ENCODE results near the gene RIT1.
"Not testable (repeated sequence)": the region's sequence is repeated elsewhere in the genome, so short reads cannot be mapped to it uniquely, and the experiment has no call there.

RIT1 gene

DNA sequence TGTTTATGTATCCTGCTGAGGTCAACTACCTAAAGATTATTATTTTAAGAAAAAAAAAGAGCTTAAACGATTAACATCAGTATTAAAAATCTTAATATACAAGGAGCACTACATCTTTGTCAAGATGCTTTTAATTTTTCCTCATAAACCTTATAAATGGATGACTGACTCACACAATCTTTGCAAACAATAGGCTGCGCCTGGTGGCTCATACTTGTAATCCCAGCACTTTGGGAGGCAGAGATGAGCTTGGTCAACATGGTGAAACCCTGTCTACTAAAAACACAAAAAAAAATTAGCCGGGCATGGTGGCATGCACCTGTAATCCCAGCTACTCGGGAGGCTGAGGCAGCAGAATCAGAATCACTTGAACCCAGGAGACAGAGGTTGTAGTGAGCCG is 21.3 kb upstream of the RIT1 start:
- DNase-seq, result no peak

GRCh38 chr1:155932081-155932480 is 20.9 kb upstream of the RIT1 start:
- DNase-seq, result no peak

DNA sequence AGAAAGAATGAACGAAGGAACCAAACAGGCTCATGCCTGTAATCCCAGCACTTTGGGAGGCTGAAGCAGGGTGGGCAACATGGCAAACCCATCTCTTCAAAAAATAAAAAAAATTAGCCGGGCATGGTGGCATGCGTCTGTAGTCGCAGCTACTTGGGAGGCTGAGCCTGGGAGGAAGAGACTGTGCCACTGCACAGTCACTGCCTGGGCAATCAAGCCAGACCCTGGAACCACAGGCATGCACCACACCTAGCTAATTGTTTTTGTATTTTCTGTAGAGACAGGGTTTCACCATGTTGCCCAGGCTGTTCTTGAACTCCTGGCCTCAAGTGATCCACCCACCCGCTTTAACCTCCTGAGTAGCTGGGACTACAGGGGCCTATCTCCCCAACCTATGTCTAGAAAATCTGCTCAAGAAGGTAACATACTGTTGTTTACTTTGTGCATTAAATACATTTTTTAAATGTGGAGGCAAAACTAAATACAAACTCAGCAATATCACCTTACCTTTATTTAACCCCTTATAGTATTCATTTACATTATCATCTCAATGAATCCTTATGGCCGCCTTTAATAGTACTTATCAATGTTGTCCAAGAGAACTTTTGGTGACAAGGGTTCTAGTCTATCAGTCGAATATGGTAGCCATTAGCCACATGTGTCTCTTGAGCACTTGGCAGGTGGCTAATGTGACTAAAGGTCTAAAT is 20.3 kb upstream of the RIT1 start:
- DNase-seq, result no peak

GRCh38 chr1:155930725-155931124 is 19.6 kb upstream of the RIT1 start:
- not testable (repeated sequence) for DNase-seq

GRCh38 chr1:155929057-155929456 is 17.9 kb upstream of the RIT1 start:
- DNase-seq, result no peak

DNA sequence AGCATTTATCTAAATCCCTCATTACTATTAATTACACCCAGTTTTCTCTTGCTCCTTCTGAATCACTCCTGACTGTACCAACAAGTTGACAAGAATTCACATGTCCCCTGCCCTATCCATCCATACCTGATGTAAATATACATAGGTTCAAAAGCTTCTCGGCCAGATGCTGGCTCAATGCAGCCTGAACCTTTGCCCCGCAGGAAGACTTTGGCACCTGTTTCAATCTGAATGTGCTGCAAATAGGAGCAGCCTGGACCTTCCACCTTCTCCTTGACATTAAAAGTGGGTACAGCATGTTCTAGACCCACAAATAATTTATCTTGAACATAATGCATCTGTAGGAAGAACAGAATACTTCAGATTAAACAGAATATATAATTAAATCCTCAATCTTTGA is 14.4 kb upstream of the RIT1 start:
- DNase-seq, result no peak

DNA sequence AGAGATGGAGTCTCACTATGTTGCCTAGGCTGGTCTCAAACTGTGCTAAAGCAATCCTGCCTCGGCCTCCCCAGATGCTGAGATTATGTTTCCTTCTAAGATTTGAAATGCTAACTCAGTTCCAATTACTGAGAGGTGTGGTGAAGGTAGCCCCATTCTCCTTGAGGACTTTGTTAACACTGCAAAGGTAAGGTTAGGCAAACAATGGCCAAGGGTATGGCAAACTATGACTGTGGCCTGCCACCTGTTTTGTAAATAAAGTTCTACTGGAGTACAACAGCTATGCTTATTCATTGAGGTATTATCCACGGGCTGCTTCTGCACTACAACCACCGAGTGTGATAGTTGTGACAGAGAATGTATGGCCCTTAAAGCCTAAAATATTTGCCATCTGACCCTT is 9.6 kb upstream of the RIT1 start:
- no peak for DNase-seq

- no peak for DNase-seq
These were observed 8.7 kb upstream of the RIT1 start for GRCh38 chr1:155919801-155920200.

DNA sequence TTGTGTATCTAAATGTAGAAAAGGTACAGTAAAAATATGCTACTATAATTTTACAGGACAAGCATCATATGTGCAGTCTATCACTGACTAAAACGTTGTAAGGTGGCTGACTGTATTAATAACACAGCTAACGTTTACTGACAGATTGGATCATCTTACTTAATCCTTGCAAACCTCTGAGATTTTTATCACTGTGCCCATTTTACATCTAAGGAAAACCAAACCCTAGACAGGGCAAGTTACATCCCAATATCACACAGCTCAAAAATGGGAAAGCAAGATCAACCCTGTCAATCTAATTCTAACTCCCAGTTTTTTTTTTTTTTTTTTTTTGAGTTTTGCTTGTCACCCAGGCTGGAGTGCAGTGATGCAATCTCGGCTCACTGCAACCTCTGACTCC is 7.5 kb upstream of the RIT1 start:
- DNase-seq, result no peak

GRCh38 chr1:155913969-155914757 is 3.0 kb upstream of the RIT1 start:
- no peak for DNase-seq

DNA sequence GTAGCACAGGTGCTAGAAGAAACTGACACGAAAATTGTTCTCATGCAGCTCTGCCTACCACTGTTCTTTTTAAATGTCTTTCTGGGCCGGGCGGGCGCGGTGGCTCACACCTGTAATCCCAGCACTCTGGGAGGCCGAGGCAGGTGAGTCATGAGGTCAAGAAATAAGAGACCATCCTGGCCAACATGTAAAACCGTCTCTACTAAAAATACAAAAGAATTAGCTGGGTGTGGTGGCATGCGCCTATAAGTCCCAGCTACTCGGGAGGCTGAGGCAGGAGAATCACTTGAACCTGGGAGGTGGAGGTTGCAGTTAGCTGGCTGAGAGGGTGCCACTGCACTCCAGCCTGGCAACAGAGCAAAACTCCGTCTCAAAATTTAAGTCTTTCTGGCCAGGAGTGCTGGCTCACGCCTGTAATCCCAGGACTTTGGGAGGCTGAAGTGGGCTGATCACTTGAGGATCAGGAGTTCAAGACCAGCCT is 947 bp upstream of the RIT1 start:
- no peak for DNase-seq

GRCh38 chr1:155910621-155911121 is 478 bp downstream of the RIT1 start:
- DNase-seq, result peak; percentile 31

DNA sequence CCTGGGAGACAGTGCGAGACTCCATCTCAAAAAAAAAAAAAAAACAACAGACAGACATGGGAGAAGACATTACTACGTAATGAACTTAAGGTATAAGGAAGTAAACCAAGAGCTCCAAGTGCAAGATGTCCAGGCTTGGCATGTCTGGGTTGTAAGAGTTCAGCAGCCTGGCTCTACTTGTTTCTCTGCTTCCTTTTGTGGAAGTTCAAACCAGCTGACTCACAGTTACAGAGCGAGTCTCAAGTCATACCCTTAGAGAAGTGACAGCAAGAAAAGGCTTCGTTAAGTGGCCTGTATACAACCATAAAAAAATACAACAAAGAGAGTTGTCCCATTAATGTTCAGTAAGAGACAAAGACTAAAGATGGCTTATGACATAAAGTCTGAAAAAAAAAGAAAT is 1.3 kb downstream of the RIT1 start:
- DNase-seq, result peak; percentile 20

- no peak for DNase-seq
These were observed 6.9 kb downstream of the RIT1 start for GRCh38 chr1:155904261-155904660.

- no peak for DNase-seq
These were observed 11.0 kb downstream of the RIT1 start for GRCh38 chr1:155900161-155900560.

- no peak for DNase-seq
These were observed 11.5 kb downstream of the RIT1 start for GRCh38 chr1:155899683-155900082.

DNA sequence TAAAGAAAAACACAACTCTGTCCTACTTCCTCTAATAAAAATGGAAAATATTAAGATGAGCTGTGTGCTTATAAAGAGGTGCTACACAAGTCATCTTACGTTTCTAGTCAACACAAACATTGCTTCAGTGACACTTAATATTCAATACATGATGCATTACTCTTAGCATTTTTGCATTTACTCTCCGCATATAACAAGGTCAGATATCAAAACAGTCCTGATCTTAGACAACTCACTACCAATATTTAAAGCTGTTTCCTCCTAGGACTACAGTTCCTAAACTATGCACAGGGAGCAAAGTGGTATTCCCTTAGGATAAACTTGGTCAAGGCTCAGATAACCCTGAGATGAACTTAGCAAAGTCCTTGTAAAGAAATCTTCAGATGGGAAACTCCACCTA is 12.3 kb downstream of the RIT1 start:
- DNase-seq, result no peak

GRCh38 chr1:155897746-155898145 is 13.4 kb downstream of the RIT1 start:
- DNase-seq, result no peak

GRCh38 chr1:155896476-155896875 is 14.7 kb downstream of the RIT1 start:
- DNase-seq, result not testable (repeated sequence)

DNA sequence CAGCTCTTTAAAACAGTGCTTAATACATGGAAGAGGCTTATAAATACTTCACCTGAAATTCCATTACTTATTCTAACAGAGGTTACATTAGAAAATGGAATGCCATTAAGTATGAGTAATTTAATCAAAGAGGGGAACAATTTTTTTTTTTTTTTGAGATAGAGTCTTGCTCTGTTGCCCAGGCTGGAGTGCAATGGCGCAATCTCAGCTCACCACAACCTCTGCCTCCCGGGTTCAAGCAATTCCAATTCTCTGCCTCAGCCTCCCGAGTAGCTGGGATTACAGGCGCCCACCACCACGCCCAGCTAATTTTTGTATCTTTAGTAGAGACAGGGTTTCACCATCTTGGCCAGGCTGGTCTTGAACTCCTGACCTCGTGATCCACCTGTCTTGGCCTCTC is 15.5 kb downstream of the RIT1 start:
- DNase-seq, result not testable (repeated sequence)

DNA sequence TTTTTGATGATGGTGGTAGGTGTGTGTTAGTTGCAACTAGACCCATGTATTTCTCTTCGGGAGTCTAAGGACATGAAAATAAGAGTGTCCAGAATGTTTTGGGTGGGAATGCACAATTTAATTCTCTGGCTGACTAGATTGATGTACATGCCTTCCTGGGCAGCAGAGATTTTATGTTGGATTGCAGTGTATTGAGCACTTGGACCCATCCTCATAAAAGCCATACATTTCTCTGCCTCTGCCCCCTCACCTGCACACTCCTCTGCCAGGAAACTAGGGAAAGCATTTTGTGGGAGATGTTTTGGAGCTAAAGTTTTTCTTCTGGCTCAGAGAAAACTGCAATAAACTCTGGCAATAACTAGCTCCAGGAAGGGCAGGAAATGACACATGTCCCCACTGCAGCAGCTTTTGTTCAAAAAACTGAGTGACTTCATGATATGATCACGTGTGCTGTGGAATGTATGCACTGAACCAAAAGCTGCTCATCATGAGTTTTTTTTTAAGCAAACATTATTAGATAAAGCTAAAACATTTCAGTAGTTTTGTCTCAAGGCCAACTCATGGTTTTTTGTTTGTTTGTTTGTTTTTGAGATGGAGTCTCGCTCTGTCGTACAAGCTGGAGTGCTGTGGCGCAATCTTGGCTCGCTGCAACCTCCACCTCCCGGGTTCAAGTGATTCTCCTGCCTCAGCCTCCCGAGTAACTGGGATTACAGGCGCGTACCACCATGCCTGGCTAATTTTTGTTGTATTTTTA is 17.6 kb downstream of the RIT1 start:
- peak; percentile 34 for DNase-seq

GRCh38 chr1:155892796-155893195 is 18.4 kb downstream of the RIT1 start:
- no peak for DNase-seq

- DNase-seq, result no peak
These were observed 20.9 kb downstream of the RIT1 start for GRCh38 chr1:155890251-155890650.

Measured in CD4-positive, alpha-beta T cell treated with Interleukin-21 for 1 hour (primary cell).